GM21423 (cell line): Measurements from ENCODE around the gene FIZ1.

Source experiments
- ATAC-seq: cut with Tn5 transposase; IDR thresholded peaks from one replicate; pipeline ENCODE4 v1.9.1; 2021; ENCODE audit warnings: mild to moderate bottlenecking, moderate library complexity; ENCODE audit not compliant: unreplicated experiment

FIZ1 gene

DNA sequence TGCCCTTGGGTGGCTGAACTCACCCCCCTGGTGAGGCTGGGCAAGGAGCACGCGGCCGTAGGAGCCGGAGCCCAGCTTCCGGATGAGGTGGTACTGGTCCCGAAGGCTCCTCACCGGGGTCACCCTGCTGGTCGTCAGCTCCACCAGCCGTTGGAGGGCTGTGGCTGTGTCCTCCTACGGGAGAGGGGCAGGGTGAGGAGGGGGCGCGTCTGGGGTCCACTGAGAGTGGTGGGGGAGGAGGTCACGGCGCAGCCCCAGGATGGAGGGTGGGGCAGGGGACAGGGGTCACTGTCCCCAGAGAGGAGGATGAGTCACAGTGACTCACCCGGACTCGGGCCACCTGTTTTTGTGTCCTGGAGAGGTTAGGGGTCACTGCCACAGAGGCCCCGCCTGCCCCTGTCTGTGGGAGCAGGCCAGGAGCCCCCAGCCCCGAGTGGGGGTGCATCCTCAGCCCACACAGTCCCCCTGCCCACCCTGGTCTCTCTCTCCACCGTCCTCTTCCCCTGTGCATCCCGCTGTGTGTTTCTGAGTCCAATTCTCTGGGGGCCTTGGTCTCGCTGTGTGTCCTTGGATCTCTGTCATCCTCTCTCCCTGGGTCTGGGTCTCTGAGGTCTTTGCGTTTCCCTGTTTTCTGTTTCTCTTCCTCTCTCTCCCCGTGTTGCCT is 54.4 kb downstream of the FIZ1 start:
- ATAC-seq, result no peak

DNA sequence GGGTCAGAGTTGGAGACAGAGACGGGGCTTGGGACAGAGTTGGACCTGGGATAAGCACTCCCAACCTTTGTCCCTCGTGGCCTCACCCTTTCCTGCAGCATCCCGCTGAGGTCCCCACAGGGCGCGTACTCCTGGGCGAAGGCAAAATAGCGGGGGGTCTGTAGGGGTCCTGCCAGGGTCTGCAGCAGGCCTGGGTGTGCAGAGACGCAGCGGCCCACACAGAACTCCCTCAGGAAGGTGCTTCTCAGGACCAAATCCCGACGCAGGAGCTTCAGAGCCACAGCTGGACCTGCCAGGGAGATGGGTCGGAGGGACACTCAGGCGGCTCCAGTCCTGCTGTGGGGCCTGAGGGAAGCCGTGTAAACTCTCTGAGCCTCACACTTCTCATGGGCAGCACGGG is 55.3 kb downstream of the FIZ1 start:
- ATAC-seq, result no peak

GRCh38 chr19:55543567-55543966 is 55.8 kb downstream of the FIZ1 start:
- ATAC-seq, result no peak

DNA sequence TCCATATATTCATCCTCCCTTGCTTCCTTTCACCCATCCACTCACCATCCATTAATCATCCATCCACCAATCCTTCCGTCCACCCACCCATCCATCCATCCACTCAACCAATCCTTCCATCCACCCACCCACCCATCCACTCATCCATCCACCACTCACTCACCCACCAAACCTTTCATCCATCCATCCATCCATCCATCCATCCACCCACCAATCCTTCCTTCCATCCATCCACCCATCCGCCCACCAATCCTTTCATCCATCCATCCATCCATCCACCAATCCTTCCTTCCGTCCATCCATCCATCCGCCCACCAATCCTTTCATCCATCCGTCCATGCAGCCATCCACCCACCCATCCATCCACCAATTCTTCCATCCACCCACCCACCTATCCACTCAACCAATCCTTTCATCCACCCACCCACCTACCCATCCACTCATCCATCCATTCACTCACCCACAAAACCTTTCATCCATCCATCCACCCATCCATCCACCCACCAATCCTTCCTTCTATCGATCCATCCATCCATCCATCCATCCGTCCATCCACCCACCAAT is 56.9 kb downstream of the FIZ1 start:
- no peak for ATAC-seq
